OCI-LY1 (cell line): ENCODE results near the gene TAAR5.
"Not testable (repeated sequence)": the region's sequence is repeated elsewhere in the genome, so short reads cannot be mapped to it uniquely, and the experiment has no call there.

Source experiments
- H2AFZ ChIP-seq: fragments of 200-600 bp; sonication (generic), shearing (Covaris generic); 2 replicates; pipeline ENCODE4 v1.6.0; 2014; ENCODE audit warnings: antibody characterized with exemption, mild to moderate bottlenecking, low read length
- H3F3A ChIP-seq: fragments of 200-600 bp; sonication (generic), shearing (Covaris generic); 2 replicates; pipeline ENCODE4 v1.6.0; 2014; ENCODE audit warnings: mild to moderate bottlenecking, antibody characterized with exemption, low read length, moderate library complexity; ENCODE audit not compliant: insufficient read depth
- H3K27ac ChIP-seq: fragments of 200-600 bp; sonication (generic); 2 replicates; pipeline ENCODE4 v1.5.1; 2014; ENCODE audit warnings: low read length, mixed run types, mild to moderate bottlenecking, low read depth; ENCODE audit not compliant: poor library complexity, severe bottlenecking
- H3K27me3 ChIP-seq: fragments of 200-600 bp; sonication (generic); 2 replicates; pipeline ENCODE4 v1.6.0; 2014; ENCODE audit warnings: antibody characterized with exemption, mild to moderate bottlenecking, low read length, moderate library complexity; ENCODE audit not compliant: insufficient read depth
- H3K36me3 ChIP-seq: fragments of 200-600 bp; sonication (generic); 2 replicates; pipeline ENCODE4 v1.6.1; 2014; ENCODE audit warnings: mild to moderate bottlenecking, antibody characterized with exemption, low read length, moderate library complexity, mixed read lengths; ENCODE audit not compliant: insufficient read depth
- H3K4me1 ChIP-seq: fragments of 200-600 bp; sonication (generic); 2 replicates; pipeline ENCODE4 v1.5.1; 2014; ENCODE audit warnings: mild to moderate bottlenecking, low read length, moderate library complexity; ENCODE audit not compliant: insufficient read depth, severe bottlenecking
- H3K4me2 ChIP-seq: fragments of 200-600 bp; sonication (generic), shearing (Covaris generic); 2 replicates; pipeline ENCODE4 v1.6.1; 2014; ENCODE audit warnings: low read length
- H3K4me3 ChIP-seq: fragments of 200-600 bp; sonication (generic); 2 replicates; pipeline ENCODE4 v1.5.1; 2014; ENCODE audit warnings: low read length, low read depth, mild to moderate bottlenecking, mixed read lengths; ENCODE audit not compliant: poor library complexity, severe bottlenecking
- H3K79me2 ChIP-seq: fragments of 200-600 bp; shearing (Covaris generic); 2 replicates; pipeline ENCODE4 v1.6.1; 2016; ENCODE audit warnings: mixed run types, low read length, mixed read lengths; ENCODE audit not compliant: insufficient read depth
- H3K9ac ChIP-seq: fragments of 200-600 bp; sonication (generic), shearing (Covaris generic); 2 replicates; pipeline ENCODE4 v1.6.1; 2014; ENCODE audit warnings: mild to moderate bottlenecking, low read length, mixed read lengths
- H3K9me2 ChIP-seq: fragments of 200-600 bp; sonication (generic), shearing (Covaris generic); 2 replicates; pipeline ENCODE4 v1.6.1; 2014; ENCODE audit warnings: low read depth, mild to moderate bottlenecking, low read length, mixed read lengths
- H3K9me3 ChIP-seq: fragments of 200-600 bp; shearing (Covaris generic); 2 replicates; pipeline ENCODE4 v1.6.1; 2014; ENCODE audit warnings: low read length, mixed read lengths
- H4K20me1 ChIP-seq: fragments of 200-600 bp; sonication (generic), shearing (Covaris generic); 2 replicates; pipeline ENCODE4 v1.6.0; 2016; ENCODE audit warnings: mild to moderate bottlenecking, low read length; ENCODE audit not compliant: insufficient read depth
- EZH2 ChIP-seq: fragments of 200-600 bp; sonication (generic), shearing (Covaris generic); IDR thresholded peaks from 2 replicates; pipeline ENCODE4 v1.8.0; 2017; ENCODE audit warnings: borderline replicate concordance, mixed run types, mild to moderate bottlenecking, antibody characterized with exemption, low read length, moderate library complexity, mixed read lengths
- TF ChIP-seq, protein P1 (sequence below): fragments of 200-600 bp; sonication (generic), shearing (Covaris generic); IDR thresholded peaks from 2 replicates; pipeline ENCODE4 v1.5.1; 2017; ENCODE audit warnings: mild to moderate bottlenecking, antibody characterized with exemption, low read length, moderate library complexity, mixed read lengths

TAAR5 gene

DNA sequence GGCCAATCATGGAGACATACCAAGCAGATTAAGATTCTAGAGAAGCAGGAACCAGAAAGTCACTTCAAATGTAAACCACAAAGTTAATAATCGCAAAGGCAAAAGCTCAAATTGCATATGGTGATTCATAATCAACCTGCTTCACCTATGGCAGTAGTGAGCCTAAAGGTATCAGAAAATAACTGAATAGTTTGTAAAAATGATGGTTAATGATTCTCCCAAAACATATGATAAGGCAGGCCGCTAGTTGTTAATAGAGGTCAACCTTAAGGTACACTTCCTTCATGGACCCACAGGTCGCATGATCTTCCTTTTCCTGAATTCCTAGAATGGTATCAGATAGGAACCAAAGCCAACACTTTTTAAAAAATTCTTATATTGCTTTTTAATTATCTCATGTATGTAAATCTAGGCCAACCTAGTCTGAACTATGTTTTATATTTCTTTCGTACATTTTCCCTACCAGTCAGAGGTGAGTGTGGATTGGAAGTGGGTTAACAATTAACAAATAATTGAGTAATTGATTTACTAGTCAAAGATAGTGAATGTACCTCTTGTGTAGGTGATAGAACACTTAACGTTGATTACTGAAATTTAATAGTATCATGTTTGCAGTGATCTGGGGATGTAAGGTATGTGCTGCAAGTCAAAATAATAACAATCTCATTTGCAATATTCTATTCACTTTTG, 18.1 kb upstream of the TAAR5 start:
- no peaks in the 10 kb centered on the region for H3F3A ChIP-seq
- H3K36me3 ChIP-seq: no peaks in the 10 kb centered on the region
- no peaks in the 10 kb centered on the region for H4K20me1 ChIP-seq
- H2AFZ ChIP-seq: no peak overlapping the region
- H3K9ac ChIP-seq: no peak overlapping the region
- H3K27me3 ChIP-seq: no peaks in the 10 kb centered on the region
- no peaks in the 10 kb centered on the region for H3K9me2 ChIP-seq
- H3K79me2 ChIP-seq: no peaks in the 10 kb centered on the region
- H3K4me3 ChIP-seq: no peak overlapping the region
- TF ChIP-seq, protein P1, sequence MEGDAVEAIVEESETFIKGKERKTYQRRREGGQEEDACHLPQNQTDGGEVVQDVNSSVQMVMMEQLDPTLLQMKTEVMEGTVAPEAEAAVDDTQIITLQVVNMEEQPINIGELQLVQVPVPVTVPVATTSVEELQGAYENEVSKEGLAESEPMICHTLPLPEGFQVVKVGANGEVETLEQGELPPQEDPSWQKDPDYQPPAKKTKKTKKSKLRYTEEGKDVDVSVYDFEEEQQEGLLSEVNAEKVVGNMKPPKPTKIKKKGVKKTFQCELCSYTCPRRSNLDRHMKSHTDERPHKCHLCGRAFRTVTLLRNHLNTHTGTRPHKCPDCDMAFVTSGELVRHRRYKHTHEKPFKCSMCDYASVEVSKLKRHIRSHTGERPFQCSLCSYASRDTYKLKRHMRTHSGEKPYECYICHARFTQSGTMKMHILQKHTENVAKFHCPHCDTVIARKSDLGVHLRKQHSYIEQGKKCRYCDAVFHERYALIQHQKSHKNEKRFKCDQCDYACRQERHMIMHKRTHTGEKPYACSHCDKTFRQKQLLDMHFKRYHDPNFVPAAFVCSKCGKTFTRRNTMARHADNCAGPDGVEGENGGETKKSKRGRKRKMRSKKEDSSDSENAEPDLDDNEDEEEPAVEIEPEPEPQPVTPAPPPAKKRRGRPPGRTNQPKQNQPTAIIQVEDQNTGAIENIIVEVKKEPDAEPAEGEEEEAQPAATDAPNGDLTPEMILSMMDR: no peak
- TF ChIP-seq EZH2: no peak
- H3K4me2 ChIP-seq: no peak overlapping the region
- H3K9me3 ChIP-seq: no peaks in the 10 kb centered on the region
- H3K4me1 ChIP-seq: no peaks in the 10 kb centered on the region
- H3K27ac ChIP-seq: no peak overlapping the region

DNA sequence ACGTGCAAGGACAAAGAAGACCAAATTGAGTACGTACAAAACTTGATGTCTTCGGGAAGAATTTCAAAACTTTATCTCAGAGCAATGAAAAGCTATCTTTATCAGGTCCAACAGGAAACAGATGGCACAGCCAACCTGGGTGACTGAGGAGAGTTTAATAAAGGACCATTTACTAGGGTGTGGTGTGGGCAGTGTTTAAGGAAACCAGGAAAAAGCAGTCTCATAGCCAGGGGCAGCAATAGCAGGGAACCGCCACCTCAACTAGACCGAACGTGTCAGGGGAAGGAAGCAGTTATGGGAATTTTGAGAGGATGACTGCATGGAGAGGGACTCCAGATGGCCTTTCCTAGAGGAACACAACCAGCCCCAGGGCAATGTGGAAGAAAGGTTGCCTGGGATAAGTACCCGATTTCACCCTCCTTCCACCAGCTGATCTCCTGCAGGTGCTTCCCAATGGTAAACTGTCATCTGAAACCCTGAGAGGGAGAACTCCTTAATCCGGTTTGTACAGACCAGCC, 15.2 kb upstream of the TAAR5 start:
- H3K4me1 ChIP-seq: no peaks in the 10 kb centered on the region
- no peak overlapping the region for H2AFZ ChIP-seq
- H3F3A ChIP-seq: no peaks in the 10 kb centered on the region
- no peaks in the 10 kb centered on the region for H3K9me3 ChIP-seq
- no peak overlapping the region for H3K27ac ChIP-seq
- H3K79me2 ChIP-seq: no peaks in the 10 kb centered on the region
- H3K9me2 ChIP-seq: no peaks in the 10 kb centered on the region
- H3K4me3 ChIP-seq: no peak overlapping the region
- no peak overlapping the region for H3K9ac ChIP-seq
- H4K20me1 ChIP-seq: no peaks in the 10 kb centered on the region
- H3K27me3 ChIP-seq: no peaks in the 10 kb centered on the region
- TF ChIP-seq, protein P1: no peak
- no peak for TF ChIP-seq EZH2
- H3K4me2 ChIP-seq: no peak overlapping the region
- H3K36me3 ChIP-seq: no peaks in the 10 kb centered on the region

DNA sequence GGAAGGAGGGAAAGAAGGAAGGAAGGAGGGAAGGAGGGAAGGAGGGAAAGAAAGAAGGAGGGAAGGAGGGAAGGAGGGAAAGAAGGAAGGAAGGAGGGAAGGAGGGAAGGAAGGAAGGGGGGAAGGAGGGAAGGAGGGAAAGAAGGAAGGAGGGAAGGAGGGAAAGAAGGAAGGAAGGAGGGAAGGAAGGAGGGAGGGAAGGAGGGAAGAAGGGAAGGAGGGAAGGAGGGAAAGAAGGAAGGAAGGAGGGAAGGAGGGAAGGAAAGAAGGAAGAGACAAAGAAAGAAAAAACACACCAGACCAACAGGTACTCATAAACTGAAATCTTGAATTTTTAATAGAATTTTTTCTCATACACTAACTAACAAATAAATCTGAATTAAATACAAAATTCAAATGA, 11.4 kb upstream of the TAAR5 start:
- not testable (repeated sequence) for H4K20me1 ChIP-seq, H3K27me3 ChIP-seq, H3K4me3 ChIP-seq, H3K4me1 ChIP-seq, H3K9me2 ChIP-seq, H2AFZ ChIP-seq, H3K27ac ChIP-seq, H3K9me3 ChIP-seq, H3K79me2 ChIP-seq, H3K9ac ChIP-seq, H3K36me3 ChIP-seq, H3F3A ChIP-seq, H3K4me2 ChIP-seq

DNA sequence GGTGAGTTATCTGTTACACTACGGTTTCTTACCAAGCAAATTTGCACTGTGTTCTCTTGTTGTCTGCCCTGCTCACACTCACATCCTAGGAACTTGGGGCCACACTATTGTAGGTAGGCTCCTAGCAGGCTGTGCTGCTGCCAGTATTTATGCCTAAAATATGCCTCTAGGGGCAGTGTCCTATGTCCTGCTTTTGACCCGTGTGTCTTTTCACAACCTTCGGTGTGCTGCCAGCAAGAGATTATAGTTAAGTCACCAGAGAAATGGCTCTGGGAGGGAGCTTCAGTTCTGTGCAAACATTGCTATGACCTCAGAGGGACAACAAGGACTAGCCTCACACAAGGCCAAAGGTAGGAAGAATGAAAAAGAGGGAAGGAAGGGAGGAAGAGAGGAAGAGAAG, 8.9 kb upstream of the TAAR5 start:
- Histone ChIP-seq H3K9me3 (no peaks in the 10 kb centered on the region), H4K20me1 (no peaks in the 10 kb centered on the region), H2AFZ (no peak overlapping the region), H3K4me1 (no peaks in the 10 kb centered on the region), H3K9ac (no peak overlapping the region), H3K4me3 (no peak overlapping the region), H3K79me2 (no peaks in the 10 kb centered on the region), H3K27me3 (no peaks in the 10 kb centered on the region), H3K9me2 (no peaks in the 10 kb centered on the region), H3K27ac (no peak overlapping the region), H3F3A (no peaks in the 10 kb centered on the region), H3K4me2 (no peak overlapping the region), H3K36me3 (no peaks in the 10 kb centered on the region)
- TF ChIP-seq EZH2: no peak
- TF ChIP-seq, protein P1: peak; percentile 45; the same call in 1 of the 2 replicates
